CD4-positive, CD25-positive, alpha-beta regulatory T cell (primary cell): ENCODE results near the gene NBPF15. TPM values are rescaled to one million over a fixed set of nuclear protein-coding genes. Genes with fewer than 3 reads are reported as not detected.
"Not testable (repeated sequence)": the region's sequence is repeated elsewhere in the genome, so short reads cannot be mapped to it uniquely, and the experiment has no call there.

ENCODE experiments used
- ATAC-seq, 2 donors: fragments of 150-1000 bp; cut with Tn5 transposase; one replicate each; pipeline ENCODE4 v1.10.0; 2021; ENCODE audit warnings: low read depth in 2 of 2, moderate number of reproducible peaks in 2 of 2, moderate library complexity in 1 of 2
- DNase-seq, 3 donors: peaks; one replicate each; pipeline versions ENCODE4 v3.0.0 to v3.0.0-alpha.2; 2012 to 2022; ENCODE audit warnings: mixed read lengths in 1 of 3
- H3K27ac ChIP-seq: one replicate; pipeline ENCODE4 v1.7.0; 2013; ENCODE audit warnings: mild to moderate bottlenecking, low read length; ENCODE audit not compliant: insufficient read depth, poor library complexity, severe bottlenecking
- H3K27me3 ChIP-seq: one replicate; pipeline ENCODE4 v1.7.0; 2013; ENCODE audit warnings: low read length; ENCODE audit not compliant: control insufficient read depth, insufficient read depth
- H3K36me3 ChIP-seq: one replicate; pipeline ENCODE4 v1.7.0; 2013; ENCODE audit warnings: mild to moderate bottlenecking, low read length, moderate library complexity; ENCODE audit not compliant: control insufficient read depth, insufficient read depth
- H3K4me1 ChIP-seq: 2 replicates; pipeline ENCODE4 v1.7.0; 2013; ENCODE audit warnings: mild to moderate bottlenecking, low read length; ENCODE audit not compliant: insufficient read depth, control insufficient read depth, poor library complexity, severe bottlenecking
- H3K4me3 ChIP-seq: one replicate; pipeline ENCODE4 v1.7.0; 2013; ENCODE audit warnings: low read depth, mild to moderate bottlenecking, low read length, moderate library complexity
- H3K9me3 ChIP-seq, 2 experiments: 1 replicate in 1 of 2; 2 replicates in 1 of 2; pipeline ENCODE4 v1.7.0; 2013; ENCODE audit warnings: low read length in 2 of 2, mild to moderate bottlenecking in 1 of 2, moderate library complexity in 1 of 2; ENCODE audit not compliant: control insufficient read depth in 2 of 2
- H3K27ac Mint-ChIP-seq, 3 donors: one replicate each; pipeline ENCODE4 v1.8.0; 2020 to 2022; ENCODE audit warnings: mild to moderate bottlenecking in 3 of 3, mixed read lengths in 3 of 3, moderate library complexity in 2 of 3
- H3K27me3 Mint-ChIP-seq: one replicate; pipeline ENCODE4 v1.8.0; 2022; ENCODE audit warnings: mild to moderate bottlenecking, mixed read lengths
- H3K36me3 Mint-ChIP-seq: one replicate; pipeline ENCODE4 v1.8.0; 2020; ENCODE audit warnings: mixed read lengths
- H3K4me1 Mint-ChIP-seq, 4 donors: one replicate each; pipeline ENCODE4 v1.8.0; 2020 to 2022; ENCODE audit warnings: mixed read lengths in 4 of 4, mild to moderate bottlenecking in 1 of 4
- H3K4me3 Mint-ChIP-seq, 4 donors: one replicate each; pipeline ENCODE4 v1.8.0; 2020 to 2022; ENCODE audit warnings: mild to moderate bottlenecking in 4 of 4, mixed read lengths in 4 of 4, moderate library complexity in 3 of 4
- H3K9me3 Mint-ChIP-seq, 7 donors: one replicate each; pipeline ENCODE4 v1.8.0; 2020 to 2022; ENCODE audit warnings: mixed read lengths in 7 of 7, mild to moderate bottlenecking in 3 of 7, moderate library complexity in 2 of 7
- polyA plus RNA-seq, 4 donors: library from polyadenylated mRNA; unstranded; fragments of 300-500 nt; fragmentation: Illumina TruSeq; gene quantifications; one replicate each; pipeline ENCODE4 v1.2.3, GENCODE V29; 2021
- total RNA-seq: library from RNA; stranded (reverse); gene quantifications from one replicate; pipeline ENCODE4 v1.2.3, GENCODE V29; 2022

Gene NBPF15, protein sequence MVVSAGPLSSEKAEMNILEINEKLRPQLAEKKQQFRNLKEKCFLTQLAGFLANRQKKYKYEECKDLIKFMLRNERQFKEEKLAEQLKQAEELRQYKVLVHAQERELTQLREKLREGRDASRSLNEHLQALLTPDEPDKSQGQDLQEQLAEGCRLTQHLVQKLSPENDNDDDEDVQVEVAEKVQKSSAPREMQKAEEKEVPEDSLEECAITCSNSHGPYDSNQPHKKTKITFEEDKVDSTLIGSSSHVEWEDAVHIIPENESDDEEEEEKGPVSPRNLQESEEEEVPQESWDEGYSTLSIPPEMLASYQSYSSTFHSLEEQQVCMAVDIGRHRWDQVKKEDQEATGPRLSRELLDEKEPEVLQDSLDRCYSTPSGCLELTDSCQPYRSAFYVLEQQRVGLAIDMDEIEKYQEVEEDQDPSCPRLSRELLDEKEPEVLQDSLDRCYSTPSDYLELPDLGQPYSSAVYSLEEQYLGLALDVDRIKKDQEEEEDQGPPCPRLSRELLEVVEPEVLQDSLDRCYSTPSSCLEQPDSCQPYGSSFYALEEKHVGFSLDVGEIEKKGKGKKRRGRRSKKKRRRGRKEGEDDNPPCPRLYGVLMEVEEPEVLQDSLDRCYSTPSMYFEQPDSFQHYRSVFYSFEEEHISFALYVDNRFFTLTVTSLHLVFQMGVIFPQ
- 153 TPM for total RNA-seq
- polyA plus RNA-seq, result 10 to 100 TPM; 22.5 to 35.2 (median 24.5) TPM

DNA sequence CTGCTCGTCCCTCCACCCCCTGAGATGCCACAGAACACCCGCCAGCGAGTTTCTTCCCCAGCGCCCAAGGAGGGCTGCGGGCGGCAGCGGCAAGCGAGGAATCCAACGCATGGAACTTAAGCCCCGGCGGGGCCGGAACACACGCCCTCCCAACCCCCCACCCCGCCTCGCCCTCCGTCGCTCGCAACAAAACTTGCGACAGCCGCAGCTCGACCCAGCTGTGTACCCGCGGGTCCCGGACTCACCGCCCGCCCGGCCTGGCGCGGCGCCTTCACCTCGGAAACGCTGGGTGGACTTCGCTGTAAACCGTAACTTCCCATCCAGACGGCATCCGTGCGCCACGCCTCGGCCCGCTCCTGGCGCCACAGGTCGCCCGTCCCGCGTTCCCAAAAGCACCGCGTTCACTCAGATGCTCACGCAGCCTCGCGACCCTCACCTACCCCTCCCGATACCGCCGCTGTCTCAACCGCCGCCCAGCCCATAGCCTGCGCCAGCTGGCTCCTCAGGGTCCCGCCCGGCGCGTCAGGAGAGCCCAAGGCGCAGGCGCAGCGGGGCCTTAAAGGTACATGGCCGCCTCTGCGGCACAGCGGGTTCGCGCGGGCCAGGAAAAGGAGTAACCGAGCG is at the start of gene NBPF15:
NBPF15 (minus strand) TSS at position 534 of the 624 bp plus-strand sequence. CDS start 21,666 bp downstream, outside the sequence.
- H3K27ac ChIP-seq, H3K4me1 ChIP-seq, H3K36me3 ChIP-seq, H3K9me3 ChIP-seq, H3K36me3 Mint-ChIP-seq, H3K4me1 Mint-ChIP-seq, H3K27me3 ChIP-seq, H3K9me3 Mint-ChIP-seq, H3K27me3 Mint-ChIP-seq: not testable (repeated sequence)
- DNase-seq (peak; percentile 64 to 76 (median 75)), ATAC-seq (peak; percentile 96)
- H3K4me3 ChIP-seq, result peak within 1 kb of the TSS; percentile 51
- Mint-ChIP-seq H3K4me3 (peak within 1 kb of the TSS; percentile 95 to 100 (median 98)), H3K27ac (peak within 1 kb of the TSS; percentile 93 to 95 (median 94))

DNA sequence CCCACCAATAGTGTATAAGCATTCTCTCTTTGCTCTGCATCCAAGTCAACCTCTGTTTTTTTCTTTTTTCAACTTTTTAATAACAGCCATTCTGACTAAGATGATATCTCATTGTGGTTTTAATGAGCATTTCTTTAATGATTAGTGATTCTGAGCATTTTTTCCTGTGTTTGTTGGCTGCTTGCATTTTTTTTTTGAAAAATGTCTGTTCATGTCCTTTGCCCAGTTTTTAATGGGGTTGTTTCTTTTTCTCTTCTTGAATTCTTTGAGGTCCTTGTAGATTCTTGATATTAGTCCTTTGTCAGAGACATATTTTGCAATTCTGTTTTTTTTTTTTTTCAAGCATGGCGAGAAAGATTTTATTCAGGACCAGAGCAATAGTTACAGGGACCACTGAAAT is 35.0 kb upstream of the NBPF15 start:
- DNase-seq, H3K4me1 ChIP-seq, H3K27me3 ChIP-seq, ATAC-seq, H3K36me3 ChIP-seq, H3K9me3 ChIP-seq, H3K27ac Mint-ChIP-seq, H3K36me3 Mint-ChIP-seq, H3K4me3 Mint-ChIP-seq, H3K27me3 Mint-ChIP-seq, H3K9me3 Mint-ChIP-seq, H3K27ac ChIP-seq, H3K4me3 ChIP-seq, H3K4me1 Mint-ChIP-seq: not testable (repeated sequence)

DNA sequence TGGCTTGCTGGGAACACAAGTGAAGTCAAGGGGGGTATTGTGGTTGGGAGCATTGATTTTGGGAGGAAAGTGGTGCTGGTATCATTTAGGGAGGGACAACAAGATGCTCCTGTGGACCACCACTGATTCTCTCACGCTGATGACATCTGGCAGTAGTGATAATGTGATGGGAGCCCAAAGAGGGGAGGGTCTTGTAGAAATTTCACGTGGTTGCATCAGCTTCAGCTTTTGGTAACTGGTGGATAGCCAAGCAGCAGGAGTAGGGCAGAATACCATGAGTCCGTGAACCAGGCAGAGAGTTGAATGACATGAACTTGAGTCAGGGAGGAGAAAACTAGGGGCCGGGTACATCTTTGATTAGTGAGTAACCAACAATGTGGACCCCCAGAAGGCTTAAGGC is 32.7 kb upstream of the NBPF15 start:
- not testable (repeated sequence) for H3K36me3 ChIP-seq, ATAC-seq, H3K4me1 ChIP-seq, H3K27ac ChIP-seq, H3K4me3 ChIP-seq, H3K4me3 Mint-ChIP-seq, H3K36me3 Mint-ChIP-seq, H3K9me3 ChIP-seq, H3K27me3 ChIP-seq, H3K27ac Mint-ChIP-seq, H3K4me1 Mint-ChIP-seq, H3K9me3 Mint-ChIP-seq, DNase-seq, H3K27me3 Mint-ChIP-seq

DNA sequence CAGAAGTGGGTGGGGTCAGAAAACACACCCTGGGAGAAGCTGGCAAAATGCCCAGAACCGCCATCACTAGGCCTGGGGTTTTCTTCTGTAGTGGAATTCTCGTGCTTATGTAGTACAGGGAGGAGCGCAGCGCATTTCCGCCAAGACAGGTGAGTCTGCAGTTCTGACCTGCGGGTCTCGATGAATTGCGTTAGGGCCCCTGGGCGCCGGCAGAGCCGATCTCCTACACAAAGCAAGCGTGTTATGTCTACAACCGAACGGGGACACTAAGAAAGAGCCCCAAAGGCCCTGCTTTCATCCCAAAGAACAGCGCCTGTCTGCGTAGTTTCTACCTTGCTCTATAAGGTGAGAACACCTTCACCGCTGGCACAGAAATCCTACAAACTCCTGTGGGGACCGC is 28.9 kb upstream of the NBPF15 start:
- H3K36me3 Mint-ChIP-seq, H3K27ac Mint-ChIP-seq, H3K4me3 ChIP-seq, H3K4me1 Mint-ChIP-seq, H3K4me1 ChIP-seq, H3K9me3 ChIP-seq, H3K27ac ChIP-seq, ATAC-seq, H3K27me3 Mint-ChIP-seq, H3K9me3 Mint-ChIP-seq, H3K27me3 ChIP-seq, H3K36me3 ChIP-seq: not testable (repeated sequence)
- H3K4me3 Mint-ChIP-seq, result peak overlapping the region in 3 of 4 donors; percentile 15 to 74 (median 72)
- DNase-seq, result peak in 2 of 3 donors; percentile 7 to 16

DNA sequence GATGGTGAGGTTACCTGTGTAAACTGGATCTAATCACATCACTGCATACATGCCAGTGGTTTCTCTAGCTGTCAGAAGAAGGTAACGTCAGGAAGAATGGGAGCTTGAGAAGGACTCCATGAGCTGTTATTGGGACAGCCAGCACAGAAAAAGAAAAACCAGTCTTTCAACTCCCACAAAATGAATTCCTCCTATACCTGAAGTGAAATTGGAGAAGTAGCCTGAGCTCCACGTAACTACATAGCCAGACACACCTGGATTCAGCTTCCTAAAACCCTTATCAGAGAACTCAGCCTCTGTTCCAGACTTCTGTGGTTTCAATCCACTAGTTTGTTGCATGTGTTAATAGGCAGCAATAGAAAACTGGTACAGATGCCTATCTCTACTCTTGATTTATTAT is 25.5 kb upstream of the NBPF15 start:
- not testable (repeated sequence) for H3K9me3 Mint-ChIP-seq, DNase-seq, H3K4me3 ChIP-seq, H3K36me3 Mint-ChIP-seq, H3K4me1 Mint-ChIP-seq, H3K4me1 ChIP-seq, H3K4me3 Mint-ChIP-seq, H3K9me3 ChIP-seq, H3K27me3 ChIP-seq, ATAC-seq, H3K27me3 Mint-ChIP-seq, H3K36me3 ChIP-seq, H3K27ac Mint-ChIP-seq, H3K27ac ChIP-seq

DNA sequence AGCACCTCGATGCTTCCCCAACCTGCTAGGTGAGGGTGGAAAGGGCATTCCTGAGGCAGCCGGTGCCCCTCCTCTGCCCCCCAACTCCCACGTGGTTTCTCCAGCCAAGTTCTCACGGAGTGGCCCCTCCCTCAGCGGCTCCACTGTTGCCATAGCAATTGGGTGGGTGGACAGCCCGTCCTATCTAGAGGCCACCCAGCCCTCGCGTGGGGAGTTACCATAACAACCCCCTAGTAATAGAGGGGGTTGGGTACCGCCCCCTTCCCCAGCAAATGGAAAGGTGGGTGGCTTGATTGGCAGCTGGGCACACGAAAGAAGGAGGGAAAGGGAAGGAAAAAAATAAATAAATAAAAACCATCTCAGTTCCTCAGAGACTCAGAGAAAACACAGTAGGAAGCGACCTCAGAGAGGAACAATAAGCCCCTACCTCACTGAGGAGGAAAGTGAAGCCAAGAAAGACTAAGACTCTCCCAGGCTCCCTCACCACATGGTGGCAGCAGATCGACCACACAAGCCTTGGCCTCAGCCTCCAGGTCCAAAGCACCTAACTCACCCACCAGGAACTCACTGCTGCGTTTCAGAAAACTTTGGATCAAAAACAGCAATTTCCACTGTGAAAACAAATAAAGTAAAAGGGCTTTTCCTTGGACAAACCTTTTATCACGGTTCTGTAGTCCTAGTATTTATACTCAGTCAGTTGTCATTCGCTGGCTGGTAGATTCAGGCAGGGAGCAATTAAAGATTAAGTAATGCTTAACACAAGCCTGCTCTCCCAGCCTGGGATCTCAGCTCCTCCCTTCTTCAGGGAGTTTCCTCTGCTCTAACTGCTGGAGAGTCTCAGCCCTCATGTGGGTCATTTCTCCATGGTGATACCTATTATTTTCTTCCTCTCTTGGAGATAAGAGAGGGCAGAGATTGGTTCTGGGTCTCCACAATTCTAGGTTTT is 23.9 kb upstream of the NBPF15 start:
- not testable (repeated sequence) for H3K4me1 Mint-ChIP-seq, H3K4me3 ChIP-seq, H3K4me3 Mint-ChIP-seq, H3K27ac ChIP-seq, H3K4me1 ChIP-seq, H3K9me3 ChIP-seq, H3K36me3 ChIP-seq, H3K9me3 Mint-ChIP-seq, H3K27me3 Mint-ChIP-seq, H3K27me3 ChIP-seq, ATAC-seq, DNase-seq, H3K36me3 Mint-ChIP-seq
- peak overlapping the region in 1 of 3 donors; percentile 74 for H3K27ac Mint-ChIP-seq

DNA sequence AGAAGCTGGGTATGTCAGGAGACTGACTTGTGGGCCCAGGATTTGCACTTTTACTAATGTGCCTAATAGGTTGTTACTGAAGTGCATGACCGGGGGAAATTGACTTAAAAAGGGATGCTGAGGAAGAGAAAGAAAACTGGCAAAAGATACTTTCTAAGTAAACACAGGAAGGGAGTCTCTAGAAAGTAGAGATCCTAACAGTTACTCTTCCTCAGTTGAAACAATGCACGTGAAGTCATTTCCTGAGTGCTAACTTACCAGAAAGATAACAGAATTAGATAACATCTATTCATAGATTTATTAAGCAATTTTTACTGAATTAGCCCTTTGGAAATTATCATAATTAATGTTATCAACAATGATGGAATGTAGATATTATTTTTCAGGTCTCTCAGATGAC is 12.4 kb upstream of the NBPF15 start:
- not testable (repeated sequence) for H3K36me3 Mint-ChIP-seq, DNase-seq
- peak in 1 of 2 donors; percentile 58 for ATAC-seq

More for the DNA sequence above, 12.4 kb upstream of the NBPF15 start:
- not testable (repeated sequence) for H3K27me3 ChIP-seq, H3K27ac ChIP-seq, H3K4me3 ChIP-seq, H3K4me1 ChIP-seq, H3K9me3 ChIP-seq, H3K27ac Mint-ChIP-seq, H3K4me1 Mint-ChIP-seq, H3K27me3 Mint-ChIP-seq, H3K9me3 Mint-ChIP-seq, H3K4me3 Mint-ChIP-seq, H3K36me3 ChIP-seq
